DLD1 (cell line): Measurements from ENCODE around the gene KBTBD12.

ENCODE experiments used
- in situ Hi-C: cut with HindIII; loops from 2 replicates; pipeline ENCODE4 v1.10.0; 2017; ENCODE audit warnings: low sequenced_read_pairs

Gene KBTBD12

GRCh38 chr3:127951276-127951675, 36.2 kb downstream of the KBTBD12 start:
- in situ Hi-C loops: loop anchor here (5.0 to 25.0 kb wide), 2 partner anchors 99 to 289 kb away; partner anchors contain the start of gene ABTB1

DNA sequence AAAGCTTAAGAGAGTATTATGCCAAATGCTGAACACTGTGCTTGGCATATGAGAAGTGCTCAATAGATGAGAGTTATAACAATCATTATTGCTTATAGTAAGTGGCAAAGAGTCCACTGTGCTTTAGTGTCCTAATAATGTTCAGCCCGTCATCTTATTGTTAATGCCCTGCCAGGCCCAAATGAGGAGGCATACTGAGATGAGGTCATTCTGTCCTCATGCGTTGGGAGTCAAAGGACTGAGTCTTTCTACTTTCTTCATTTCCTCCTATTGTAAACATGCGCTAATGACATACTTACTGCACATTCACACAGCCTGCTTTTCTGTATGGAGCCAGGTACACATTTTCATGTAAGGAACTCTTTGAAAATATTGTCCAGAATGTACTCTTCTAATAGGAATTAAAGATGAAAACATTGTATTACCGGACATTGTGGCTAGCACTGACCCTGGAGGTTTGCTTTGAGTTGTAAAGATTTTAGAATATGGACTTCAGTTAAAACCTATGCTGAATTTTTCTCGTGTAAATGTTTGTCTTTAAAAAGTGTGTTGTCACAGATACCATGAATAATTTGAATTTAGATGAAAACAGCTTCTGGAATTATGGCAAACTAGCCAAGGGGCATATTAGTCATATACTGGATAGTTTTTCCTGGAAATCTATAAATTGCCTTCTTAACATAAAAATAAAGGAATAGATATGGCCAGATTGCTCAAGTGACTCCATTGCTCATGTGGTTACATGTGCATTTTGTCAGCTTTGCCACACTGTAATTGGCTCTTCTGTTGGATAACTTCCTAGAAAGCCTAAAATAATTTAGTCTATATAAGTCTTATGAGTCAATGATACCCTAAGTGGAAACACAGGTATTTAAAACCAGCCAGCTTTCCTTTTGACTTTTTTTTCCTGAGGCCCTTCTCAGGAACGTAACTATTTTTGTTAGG, 38.3 kb downstream of the KBTBD12 start:
- in situ Hi-C loops: loop anchor here (5.0 to 25.0 kb wide), 2 partner anchors 101 to 291 kb away; partner anchors contain the start of gene ABTB1

DNA sequence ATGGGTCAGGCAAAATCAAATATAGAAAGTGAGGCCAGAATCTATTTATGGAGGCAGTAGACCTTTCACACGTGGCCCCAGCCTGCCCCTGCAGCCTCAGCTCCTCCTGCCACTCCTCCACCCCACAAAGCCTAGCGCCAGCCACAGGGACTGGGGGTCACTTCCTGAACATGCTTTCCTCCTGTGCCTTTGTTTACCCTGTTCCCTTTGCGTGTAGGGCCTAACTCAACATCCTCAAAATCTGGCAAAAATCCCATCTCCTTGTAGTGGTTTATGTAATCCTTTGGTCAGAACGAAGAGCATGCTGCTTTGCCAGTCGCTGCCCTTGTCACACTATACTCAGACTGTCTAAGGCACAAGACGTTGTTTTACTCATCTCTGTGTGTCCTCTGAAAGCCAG, 39.6 kb downstream of the KBTBD12 start:
- in situ Hi-C loops: loop anchor here (5.0 to 25.0 kb wide), 2 partner anchors 102 to 292 kb away; partner anchors contain the start of gene ABTB1

DNA sequence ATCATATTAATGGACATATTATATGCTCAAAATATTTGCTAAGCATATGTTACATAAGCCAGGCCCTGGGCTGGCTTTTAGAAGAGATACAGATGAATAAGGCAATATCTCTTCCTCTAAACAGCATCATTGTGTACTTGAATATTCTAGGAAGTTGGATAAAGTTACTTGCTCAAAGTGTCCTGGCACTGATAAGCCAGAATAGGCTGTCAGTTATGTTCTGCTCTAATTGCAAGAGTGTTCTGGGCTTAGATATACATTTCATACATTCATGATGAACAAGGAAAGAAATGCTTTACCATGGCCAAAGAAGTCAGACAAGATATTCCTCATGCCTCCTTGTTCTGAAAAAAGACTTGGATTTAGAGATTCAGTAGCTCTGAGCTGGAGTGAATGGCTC, 40.7 kb downstream of the KBTBD12 start:
- in situ Hi-C loops: loop anchor here (25.0 kb wide), 1 partner anchor 293 kb away; the partner anchor contains the start of gene ABTB1

DNA sequence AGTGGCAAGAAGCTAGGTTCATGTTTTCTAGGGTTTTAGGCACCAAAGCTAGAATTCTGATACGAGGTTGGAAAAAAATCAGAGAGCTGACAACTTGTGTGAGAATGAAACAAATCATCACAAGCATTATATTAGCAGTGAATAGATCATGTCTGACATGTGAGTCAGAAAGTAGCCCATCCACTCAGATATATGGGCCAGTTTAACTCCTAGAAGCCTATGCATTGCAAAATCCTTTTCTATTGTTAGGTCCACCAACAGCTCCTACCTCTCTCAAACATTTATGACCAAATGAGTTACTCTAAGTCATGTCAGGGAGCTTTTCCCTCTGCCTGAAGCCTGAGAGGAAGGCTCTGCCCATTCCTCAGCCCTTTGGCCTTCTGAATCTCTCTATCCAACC, 44.0 kb downstream of the KBTBD12 start:
- in situ Hi-C loops: loop anchor here (25.0 kb wide), 1 partner anchor 297 kb away; the partner anchor contains the start of gene ABTB1

GRCh38 chr3:127959873-127960272, 44.8 kb downstream of the KBTBD12 start:
- in situ Hi-C loops: loop anchor here (25.0 kb wide), 1 partner anchor 298 kb away; the partner anchor contains the start of gene ABTB1

DNA sequence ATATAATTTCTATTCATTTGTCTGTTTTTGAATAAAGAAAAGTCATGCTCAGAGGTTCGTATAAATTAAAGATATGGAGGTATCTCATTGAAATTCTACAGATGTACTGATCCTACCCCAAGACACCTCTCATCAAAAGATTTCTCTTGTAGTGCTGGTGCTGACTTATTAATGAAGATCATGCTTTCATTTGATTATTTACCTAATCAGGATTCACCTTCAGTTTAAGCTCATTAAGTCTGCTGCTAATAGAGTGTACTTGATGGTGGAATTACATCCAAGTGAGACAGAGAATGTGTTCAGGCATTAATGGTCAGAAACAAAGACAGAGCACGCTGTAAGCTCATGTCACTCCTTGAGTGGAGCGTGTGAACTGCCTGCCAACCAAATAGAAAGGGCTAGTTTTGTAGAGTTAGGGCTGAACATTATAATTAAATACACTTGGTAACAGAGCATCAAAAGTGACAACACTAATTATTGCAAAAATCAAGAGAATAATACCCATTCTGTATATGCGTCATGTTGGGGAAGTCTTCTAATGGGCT, 45.5 kb downstream of the KBTBD12 start:
- in situ Hi-C loops: loop anchor here (25.0 kb wide), 1 partner anchor 298 kb away; the partner anchor contains the start of gene ABTB1

DNA sequence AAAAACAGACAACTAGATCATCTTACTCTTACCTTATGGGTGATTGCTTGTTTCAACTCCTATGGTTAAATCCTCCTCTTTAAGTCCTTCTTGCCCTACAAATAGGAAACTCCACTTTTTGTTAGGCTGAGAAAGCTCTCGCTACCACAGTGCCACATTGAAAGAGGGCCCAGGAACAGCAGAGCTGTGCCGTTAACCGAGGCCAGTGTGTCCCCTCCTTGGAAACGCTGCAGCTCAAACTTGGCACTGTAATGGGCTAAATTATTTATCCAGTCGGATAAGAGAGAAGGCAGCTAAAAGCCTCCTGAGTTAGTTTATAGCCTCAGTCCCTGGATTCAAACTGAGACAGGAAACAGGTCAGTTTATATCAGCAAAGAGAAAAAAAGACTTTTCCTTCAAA, 46.1 kb downstream of the KBTBD12 start:
- in situ Hi-C loops: loop anchor here (25.0 kb wide), 1 partner anchor 299 kb away; the partner anchor contains the start of gene ABTB1

GRCh38 chr3:127961963-127962362, 46.9 kb downstream of the KBTBD12 start:
- in situ Hi-C loops: loop anchor here (25.0 kb wide), 1 partner anchor 300 kb away; the partner anchor contains the start of gene ABTB1

DNA sequence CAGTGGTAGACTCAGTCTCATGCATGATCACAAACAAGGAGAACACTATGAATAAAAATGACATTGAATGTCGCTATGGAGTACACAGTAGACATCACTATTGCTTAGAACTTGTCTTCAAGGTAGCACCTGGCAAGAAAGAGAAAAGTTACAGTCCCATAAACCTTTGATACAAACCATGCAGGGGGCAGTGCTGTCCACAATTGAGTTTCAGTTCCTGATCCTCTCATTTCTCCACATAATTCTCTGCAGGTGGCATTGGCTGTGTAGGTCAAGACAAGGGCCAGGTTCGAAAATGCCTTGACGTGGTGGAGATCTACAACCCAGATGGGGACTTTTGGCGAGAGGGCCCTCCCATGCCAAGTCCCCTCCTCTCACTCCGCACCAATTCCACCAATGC, 47.9 kb downstream of the KBTBD12 start:
- in situ Hi-C loops: loop anchor here (25.0 kb wide), 1 partner anchor 301 kb away; the partner anchor contains the start of gene ABTB1

- in situ Hi-C loops: loop anchor here (25.0 kb wide), 1 partner anchor 302 kb away; the partner anchor contains the start of gene ABTB1
Observed at GRCh38 chr3:127964053-127964452, 49.0 kb downstream of the KBTBD12 start.

DNA sequence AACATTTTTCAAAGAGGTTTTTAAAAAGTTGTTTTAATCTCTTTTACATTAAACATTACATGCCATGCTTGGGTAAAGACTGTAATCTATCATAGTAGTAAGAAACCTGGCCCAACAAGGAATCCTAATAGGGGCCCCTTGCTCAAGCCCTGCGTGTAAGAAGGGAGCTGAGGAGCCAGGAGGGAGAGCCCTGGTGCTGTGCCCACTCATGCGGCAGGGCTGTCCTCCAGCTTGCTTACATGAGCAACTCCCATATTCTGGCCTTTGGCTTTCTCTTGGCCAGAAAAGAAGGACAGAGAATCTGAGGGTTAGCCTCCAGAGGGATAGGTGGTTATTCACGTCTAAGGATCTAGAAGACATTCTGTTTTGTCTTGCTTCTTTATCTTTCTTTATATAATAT, 49.8 kb downstream of the KBTBD12 start:
- in situ Hi-C loops: loop anchor here (25.0 kb wide), 1 partner anchor 303 kb away; the partner anchor contains the start of gene ABTB1

DNA sequence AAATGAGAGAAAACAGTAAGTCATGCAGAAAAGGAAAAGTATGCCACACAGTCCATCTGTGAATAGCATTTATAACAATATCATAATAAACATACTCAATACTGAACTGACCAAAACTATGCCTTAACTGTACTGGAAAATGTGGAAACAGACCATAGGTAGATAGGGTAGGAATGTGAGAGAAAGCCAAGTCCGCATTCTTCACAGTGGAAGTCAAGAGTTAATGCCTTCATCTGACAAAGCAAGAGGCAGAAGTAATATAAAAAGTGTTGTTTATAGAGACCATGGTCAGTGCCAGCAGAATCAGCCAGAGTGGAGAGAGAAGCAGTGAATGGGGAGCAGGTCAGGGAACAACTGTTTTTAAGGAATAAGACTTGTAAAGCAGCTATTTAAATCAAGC, 52.3 kb downstream of the KBTBD12 start:
- in situ Hi-C loops: loop anchor here (25.0 kb wide), 1 partner anchor 305 kb away; the partner anchor contains the start of gene ABTB1

- in situ Hi-C loops: loop anchor here (25.0 kb wide), 1 partner anchor 309 kb away; the partner anchor contains the start of gene ABTB1
Observed at GRCh38 chr3:127970966-127971592, 56.0 kb downstream of the KBTBD12 start.

GRCh38 chr3:127974226-127974625, 59.2 kb downstream of the KBTBD12 start:
- in situ Hi-C loops: loop anchor here (25.0 kb wide), 1 partner anchor 312 kb away; the partner anchor contains the start of gene ABTB1

DNA sequence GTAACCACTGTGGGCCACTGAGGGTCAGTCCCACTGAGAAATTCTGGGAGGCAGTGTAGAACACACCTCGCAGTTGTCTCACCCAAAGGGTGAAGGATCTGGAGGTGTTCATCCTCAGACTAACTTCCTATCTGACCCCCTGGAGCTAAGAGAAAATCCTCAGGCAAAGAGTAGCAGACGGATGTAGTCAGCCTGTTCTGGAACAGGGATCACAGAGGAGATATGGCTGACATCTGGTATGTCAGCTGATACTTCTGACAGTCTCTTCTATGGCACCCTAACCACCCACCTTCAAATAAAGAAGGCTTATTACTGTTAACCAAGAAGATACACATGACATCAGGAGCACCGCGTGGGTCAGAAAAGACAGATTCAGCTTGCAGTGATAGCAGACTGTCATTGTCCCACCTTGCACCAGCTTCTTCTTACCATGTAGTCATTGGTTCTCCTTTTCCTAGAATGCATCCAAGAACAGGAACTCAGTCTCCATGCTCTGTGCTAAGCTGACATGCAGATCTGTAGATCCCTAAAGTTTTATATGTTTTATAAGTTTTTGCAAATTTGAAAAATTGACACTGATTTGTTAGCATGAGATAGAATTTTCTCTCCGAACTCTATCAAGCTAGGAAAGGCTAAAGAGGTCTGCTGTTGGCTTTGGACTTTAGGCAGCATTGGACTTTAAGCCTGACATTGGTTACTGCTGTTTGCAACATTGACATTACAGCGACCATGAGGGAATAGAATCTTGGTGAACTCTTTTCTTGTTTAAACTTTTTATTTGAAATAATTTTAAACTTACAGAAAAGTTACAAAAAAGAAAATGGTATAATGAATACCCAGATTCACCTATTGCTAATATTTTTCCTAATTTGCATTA, 60.4 kb downstream of the KBTBD12 start:
- in situ Hi-C loops: no loop called here

- in situ Hi-C loops: no loop called here
Observed at GRCh38 chr3:127978636-127979035, 63.6 kb downstream of the KBTBD12 start.

DNA sequence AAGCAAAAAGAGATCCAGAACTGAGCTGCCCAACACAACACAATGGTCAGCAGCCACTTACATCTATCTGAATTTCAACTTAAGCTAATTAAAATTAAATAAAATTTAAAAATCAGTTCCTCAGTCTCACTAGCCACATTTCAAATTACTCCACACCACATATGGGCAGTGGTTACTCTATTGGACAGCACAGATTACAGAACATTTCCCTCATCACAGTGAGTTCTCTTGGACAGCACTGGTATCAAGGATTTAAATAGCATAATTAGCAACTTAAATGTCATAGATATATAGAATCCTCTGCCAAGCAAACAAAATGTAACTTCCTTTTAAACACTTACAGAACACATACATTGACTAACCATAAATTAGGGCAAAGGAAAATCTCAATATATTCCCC, 64.4 kb downstream of the KBTBD12 start:
- in situ Hi-C loops: no loop called here

DNA sequence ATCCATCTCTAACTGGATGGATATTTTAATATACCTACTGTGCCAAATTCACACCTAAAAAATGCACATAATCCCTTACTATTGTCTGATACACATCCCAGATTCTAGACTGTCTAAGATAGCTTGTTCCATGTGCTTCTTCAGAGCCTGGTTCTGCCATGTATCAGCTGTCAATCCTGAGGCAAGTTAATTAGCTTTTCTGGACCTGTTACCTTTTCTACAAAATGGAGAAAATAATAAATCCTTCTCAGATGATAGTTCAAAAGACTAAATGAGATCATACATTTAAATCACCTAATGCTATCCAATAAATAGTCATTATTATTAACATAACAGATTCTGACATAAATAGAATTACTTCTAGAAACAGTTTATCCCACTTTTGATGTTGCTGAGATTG, 66.1 kb downstream of the KBTBD12 start:
- in situ Hi-C loops: no loop called here

GRCh38 chr3:127982155-127982554, 67.1 kb downstream of the KBTBD12 start:
- in situ Hi-C loops: no loop called here
